ENCODE results near the gene SLC5A5.

SLC5A5 gene

GRCh38 chr19:17929056-17929455, 57.3 kb downstream of the SLC5A5 start:
- H3K4me3 ChIP-seq (ENCODE audit: low read depth, low read length) = no peak overlapping the region

GRCh38 chr19:17931532-17932191, 59.9 kb downstream of the SLC5A5 start:
- Histone ChIP-seq H3K4me1 (ENCODE audit: control insufficient read depth, insufficient read depth, low read length, unreplicated experiment) (no peaks in the 10 kb centered on the region), H3K27me3 (ENCODE audit: insufficient read depth, low read length) (no peaks in the 10 kb centered on the region), H3K27ac (ENCODE audit: low read depth, low read length) (no peak overlapping the region), H3K4me3 (ENCODE audit: low read depth, low read length) (peak overlapping the region; percentile 99; the same call in 1 of the 2 replicates), H2AFZ (ENCODE audit: low read length, unreplicated experiment) (no peak overlapping the region), H3K36me3 (ENCODE audit: insufficient read depth, low read length) (no peaks in the 10 kb centered on the region), H3K79me2 (ENCODE audit: control insufficient read depth, insufficient read depth, low read length, unreplicated experiment) (peaks cover 8% of the 10 kb centered on the region)

More at GRCh38 chr19:17929056-17929455, 57.3 kb downstream of the SLC5A5 start:
- H3K4me1 ChIP-seq (ENCODE audit: control insufficient read depth, insufficient read depth, low read length, unreplicated experiment) = no peaks in the 10 kb centered on the region
- no peak overlapping the region for H3K27ac ChIP-seq (ENCODE audit: low read depth, low read length)
- peaks cover 8% of the 10 kb centered on the region for H3K79me2 ChIP-seq (ENCODE audit: control insufficient read depth, insufficient read depth, low read length, unreplicated experiment)
- H2AFZ ChIP-seq (ENCODE audit: low read length, unreplicated experiment) = no peak overlapping the region
- H3K36me3 ChIP-seq (ENCODE audit: insufficient read depth, low read length) = no peaks in the 10 kb centered on the region
- no peaks in the 10 kb centered on the region for H3K27me3 ChIP-seq (ENCODE audit: insufficient read depth, low read length)

- Histone ChIP-seq H3K36me3 (ENCODE audit: insufficient read depth, low read length) (no peaks in the 10 kb centered on the region), H3K79me2 (ENCODE audit: control insufficient read depth, insufficient read depth, low read length, unreplicated experiment) (peaks cover 8% of the 10 kb centered on the region), H2AFZ (ENCODE audit: low read length, unreplicated experiment) (peak within 1 kb of the TSS; percentile 90), H3K4me1 (ENCODE audit: control insufficient read depth, insufficient read depth, low read length, unreplicated experiment) (no peaks in the 10 kb centered on the region), H3K4me3 (ENCODE audit: low read depth, low read length) (peak within 1 kb of the TSS; percentile 99), H3K27me3 (ENCODE audit: insufficient read depth, low read length) (no peaks in the 10 kb centered on the region), H3K27ac (ENCODE audit: low read depth, low read length) (peak within 1 kb of the TSS; percentile 92)
Observed at GRCh38 chr19:17932485-17933338, 61.0 kb downstream of the SLC5A5 start, which contains the start of gene CCDC124. Gene CCDC124 (plus strand): TSS chr19:17933015. CDS start chr19:17936421, 3,406 bp downstream.

GRCh38 chr19:17933414-17934129, 61.8 kb downstream of the SLC5A5 start:
- Histone ChIP-seq H3K4me3 (ENCODE audit: low read depth, low read length) (peak overlapping the region; percentile 99), H3K27ac (ENCODE audit: low read depth, low read length) (peak overlapping the region; percentile 92), H2AFZ (ENCODE audit: low read length, unreplicated experiment) (peak overlapping the region; percentile 90), H3K79me2 (ENCODE audit: control insufficient read depth, insufficient read depth, low read length, unreplicated experiment) (peaks cover 8% of the 10 kb centered on the region), H3K27me3 (ENCODE audit: insufficient read depth, low read length) (no peaks in the 10 kb centered on the region), H3K36me3 (ENCODE audit: insufficient read depth, low read length) (no peaks in the 10 kb centered on the region), H3K4me1 (ENCODE audit: control insufficient read depth, insufficient read depth, low read length, unreplicated experiment) (no peaks in the 10 kb centered on the region)

GRCh38 chr19:17936379-17936778, 64.6 kb downstream of the SLC5A5 start:
- Histone ChIP-seq H2AFZ (ENCODE audit: low read length, unreplicated experiment) (no peak overlapping the region), H3K4me1 (ENCODE audit: control insufficient read depth, insufficient read depth, low read length, unreplicated experiment) (no peaks in the 10 kb centered on the region), H3K4me3 (ENCODE audit: low read depth, low read length) (no peak overlapping the region), H3K36me3 (ENCODE audit: insufficient read depth, low read length) (no peaks in the 10 kb centered on the region), H3K27ac (ENCODE audit: low read depth, low read length) (no peak overlapping the region), H3K27me3 (ENCODE audit: insufficient read depth, low read length) (no peaks in the 10 kb centered on the region), H3K79me2 (ENCODE audit: control insufficient read depth, insufficient read depth, low read length, unreplicated experiment) (peaks cover 8% of the 10 kb centered on the region)

- Histone ChIP-seq H3K4me1 (ENCODE audit: control insufficient read depth, insufficient read depth, low read length, unreplicated experiment) (no peaks in the 10 kb centered on the region), H3K79me2 (ENCODE audit: control insufficient read depth, insufficient read depth, low read length, unreplicated experiment) (peaks cover 8% of the 10 kb centered on the region), H3K27ac (ENCODE audit: low read depth, low read length) (no peak overlapping the region), H3K27me3 (ENCODE audit: insufficient read depth, low read length) (no peaks in the 10 kb centered on the region), H2AFZ (ENCODE audit: low read length, unreplicated experiment) (no peak overlapping the region), H3K4me3 (ENCODE audit: low read depth, low read length) (no peak overlapping the region), H3K36me3 (ENCODE audit: insufficient read depth, low read length) (no peaks in the 10 kb centered on the region)
Observed at GRCh38 chr19:17937371-17937900, 65.7 kb downstream of the SLC5A5 start.

GRCh38 chr19:17938092-17938845, 66.5 kb downstream of the SLC5A5 start:
- Histone ChIP-seq H3K79me2 (ENCODE audit: control insufficient read depth, insufficient read depth, low read length, unreplicated experiment) (peaks cover 5% of the 10 kb centered on the region), H3K4me3 (ENCODE audit: low read depth, low read length) (no peak overlapping the region), H3K4me1 (ENCODE audit: control insufficient read depth, insufficient read depth, low read length, unreplicated experiment) (no peaks in the 10 kb centered on the region), H2AFZ (ENCODE audit: low read length, unreplicated experiment) (no peak overlapping the region), H3K36me3 (ENCODE audit: insufficient read depth, low read length) (no peaks in the 10 kb centered on the region), H3K27me3 (ENCODE audit: insufficient read depth, low read length) (no peaks in the 10 kb centered on the region), H3K27ac (ENCODE audit: low read depth, low read length) (no peak overlapping the region)

GRCh38 chr19:17942181-17942580, 70.4 kb downstream of the SLC5A5 start:
- H3K36me3 ChIP-seq (ENCODE audit: insufficient read depth, low read length) = no peaks in the 10 kb centered on the region
- no peaks in the 10 kb centered on the region for H3K79me2 ChIP-seq (ENCODE audit: control insufficient read depth, insufficient read depth, low read length, unreplicated experiment)
- no peaks in the 10 kb centered on the region for H3K27me3 ChIP-seq (ENCODE audit: insufficient read depth, low read length)
- no peak overlapping the region for H2AFZ ChIP-seq (ENCODE audit: low read length, unreplicated experiment)
- no peak overlapping the region for H3K4me3 ChIP-seq (ENCODE audit: low read depth, low read length)
- H3K27ac ChIP-seq (ENCODE audit: low read depth, low read length) = no peak overlapping the region
- H3K4me1 ChIP-seq (ENCODE audit: control insufficient read depth, insufficient read depth, low read length, unreplicated experiment) = peaks cover 11% of the 10 kb centered on the region

- peaks cover 13% of the 10 kb centered on the region for H3K4me1 ChIP-seq (ENCODE audit: control insufficient read depth, insufficient read depth, low read length, unreplicated experiment)
- no peak overlapping the region for H3K27ac ChIP-seq (ENCODE audit: low read depth, low read length)
- no peak overlapping the region for H2AFZ ChIP-seq (ENCODE audit: low read length, unreplicated experiment)
- no peak overlapping the region for H3K4me3 ChIP-seq (ENCODE audit: low read depth, low read length)
- no peaks in the 10 kb centered on the region for H3K27me3 ChIP-seq (ENCODE audit: insufficient read depth, low read length)
- no peaks in the 10 kb centered on the region for H3K36me3 ChIP-seq (ENCODE audit: insufficient read depth, low read length)
- H3K79me2 ChIP-seq (ENCODE audit: control insufficient read depth, insufficient read depth, low read length, unreplicated experiment) = no peaks in the 10 kb centered on the region
Observed at GRCh38 chr19:17942582-17943273, 71.0 kb downstream of the SLC5A5 start.
